ENCODE measurements around the gene ZMYND15. TPM values are rescaled to one million over a fixed set of nuclear protein-coding genes. Genes with fewer than 3 reads are reported as not detected.

ZMYND15 gene
- total and polyA plus RNA-seq, 2 donors (not counting 3 experiments of a cell fraction or from before 2014, with no cell fraction given) = 0.12 to 0.44 TPM

GRCh38 chr17:4690745-4691144, 48.9 kb upstream of the ZMYND15 start:
- CTCF ChIA-PET = interaction anchor here (0.8 kb wide), 1 partner anchor 12 kb away, joined by 3 read pairs; no protein-coding TSS in a partner anchor
- Histone ChIP-seq H3K9me1 (replicated peaks; ENCODE audit: control insufficient read depth, extremely low read depth, insufficient read depth, low read length) (no peaks in the 10 kb centered on the region), H3K4me3 (replicated peaks in 1 of 3; ENCODE audit: insufficient read depth in 1 of 3, low read depth in 1 of 3, low read length in 3 of 3) (no peak overlapping the region), H3K9ac (replicated peaks; ENCODE audit: extremely low read depth, insufficient read depth, low read length) (no peak overlapping the region), H3K27me3 (ENCODE audit: control insufficient read depth in 2 of 2, insufficient read depth in 2 of 2, low read length in 2 of 2) (no peaks in the 10 kb centered on the region), H3K4me2 (ENCODE audit: insufficient read depth, low read length) (no peak overlapping the region), H3K4me1 (ENCODE audit: control insufficient read depth, extremely low read depth, insufficient read depth, low read length) (no peaks in the 10 kb centered on the region), H4K20me1 (replicated peaks; ENCODE audit: control insufficient read depth, extremely low read depth, insufficient read depth, low read length) (no peaks in the 10 kb centered on the region), H3K79me2 (ENCODE audit: control insufficient read depth, insufficient read depth, low read length) (peaks cover 41% of the 10 kb centered on the region), H3K27ac (ENCODE audit: insufficient read depth, low read depth, low read length) (no peak overlapping the region), H2AFZ (ENCODE audit: low read depth, low read length) (no peak overlapping the region), H3K9me3 (replicated peaks; ENCODE audit: control insufficient read depth, insufficient read depth, low read length) (no peaks in the 10 kb centered on the region), H3K36me3 (ENCODE audit: control insufficient read depth in 2 of 2, extremely low read depth in 1 of 2, insufficient read depth in 2 of 2, low read length in 2 of 2) (peaks cover 0 to 8% of the 10 kb centered on the region in 2 experiments)
- BruUV-seq (replicated peaks) = no TSS peak
- DNase-seq (ENCODE audit: low read depth, low spot score) (no peak), FAIRE-seq (no peak)
- dilution Hi-C loops (cut with MboI; ENCODE audit: extremely low pct_ligation_motif_present, low sequenced_read_pairs) = no loop called here
- intact Hi-C loops (cut with micrococcal nuclease) = no loop called here
- no peak for TF ChIP-seq EZH2 (IDR thresholded peaks at IDR 0.05; ENCODE audit: borderline replicate concordance, low read depth, low read length, severe bottlenecking)
- TF ChIP-seq, protein P1, sequence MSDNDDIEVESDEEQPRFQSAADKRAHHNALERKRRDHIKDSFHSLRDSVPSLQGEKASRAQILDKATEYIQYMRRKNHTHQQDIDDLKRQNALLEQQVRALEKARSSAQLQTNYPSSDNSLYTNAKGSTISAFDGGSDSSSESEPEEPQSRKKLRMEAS (IDR thresholded peaks at IDR 0.05; ENCODE audit: insufficient read depth, insufficient read length) = no peak
- no peak for TF ChIP-seq CTCF (IDR thresholded peaks at IDR 0.05; ENCODE audit: extremely low read depth in 1 of 2, insufficient read depth in 1 of 2, low read depth in 1 of 2, low read length in 2 of 2)
- TF ChIP-seq POLR2AphosphoS5 (IDR thresholded peaks at IDR 0.05; ENCODE audit: insufficient read depth, low read depth, low read length) = no peak
- TF ChIP-seq JUN (IDR thresholded peaks at IDR 0.05; ENCODE audit: borderline replicate concordance, insufficient read depth, insufficient read length, low read depth) = no peak
- no peak for TF ChIP-seq MYC (IDR thresholded peaks at IDR 0.05; ENCODE audit: low read depth, low read length)
- TF ChIP-seq FOS (IDR thresholded peaks at IDR 0.05; ENCODE audit: borderline replicate concordance, insufficient read depth, low read length) = no peak
- TF ChIP-seq GATA2 (IDR thresholded peaks at IDR 0.05; ENCODE audit: insufficient read depth, insufficient read length, low read depth, low read length) = no peak
- TF ChIP-seq POLR2A (IDR thresholded peaks at IDR 0.05; ENCODE audit: low read depth, low read length) = no peak
- POLR2A ChIA-PET = no interaction called here
